SU-DHL-6 (cell line): ENCODE data around the gene PXYLP1.

ENCODE experiments used
- EZH2phosphoT487 ChIP-seq: fragments of 200-600 bp; sonication (generic), shearing (Covaris generic); conservative IDR thresholded peaks from 2 replicates; pipeline ENCODE4 v1.6.1; 2018; ENCODE audit warnings: mild to moderate bottlenecking, antibody characterized with exemption, low read length, moderate library complexity, mixed read lengths
- TF ChIP-seq, protein P1 (sequence below): fragments of 200-600 bp; sonication (generic); IDR thresholded peaks from one replicate; pipeline ENCODE4 v1.5.1; 2017; ENCODE audit warnings: antibody characterized with exemption, mild to moderate bottlenecking, low read length, moderate library complexity; ENCODE audit not compliant: insufficient read depth, poor library complexity, severe bottlenecking

DNA sequence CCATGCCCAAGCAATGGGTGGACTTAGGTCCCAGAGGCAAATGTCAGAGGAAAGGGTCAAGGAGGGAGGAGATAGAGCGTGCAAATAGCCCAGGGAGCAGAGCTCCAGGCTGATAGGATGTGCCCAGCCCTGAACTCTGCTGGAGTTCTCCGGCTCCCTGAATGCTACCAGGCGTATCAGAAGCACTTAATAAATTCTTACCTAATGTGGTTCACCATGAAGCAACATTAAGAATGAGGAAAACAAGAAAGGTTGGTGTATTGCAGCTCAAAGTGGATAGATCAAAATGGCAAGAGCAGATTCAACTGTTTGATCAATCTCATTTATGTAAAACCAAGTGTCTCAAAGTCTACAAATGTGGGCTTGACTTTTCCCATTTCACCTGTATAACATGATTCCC, 38.3 kb downstream of the PXYLP1 start:
- TF ChIP-seq, protein P1, sequence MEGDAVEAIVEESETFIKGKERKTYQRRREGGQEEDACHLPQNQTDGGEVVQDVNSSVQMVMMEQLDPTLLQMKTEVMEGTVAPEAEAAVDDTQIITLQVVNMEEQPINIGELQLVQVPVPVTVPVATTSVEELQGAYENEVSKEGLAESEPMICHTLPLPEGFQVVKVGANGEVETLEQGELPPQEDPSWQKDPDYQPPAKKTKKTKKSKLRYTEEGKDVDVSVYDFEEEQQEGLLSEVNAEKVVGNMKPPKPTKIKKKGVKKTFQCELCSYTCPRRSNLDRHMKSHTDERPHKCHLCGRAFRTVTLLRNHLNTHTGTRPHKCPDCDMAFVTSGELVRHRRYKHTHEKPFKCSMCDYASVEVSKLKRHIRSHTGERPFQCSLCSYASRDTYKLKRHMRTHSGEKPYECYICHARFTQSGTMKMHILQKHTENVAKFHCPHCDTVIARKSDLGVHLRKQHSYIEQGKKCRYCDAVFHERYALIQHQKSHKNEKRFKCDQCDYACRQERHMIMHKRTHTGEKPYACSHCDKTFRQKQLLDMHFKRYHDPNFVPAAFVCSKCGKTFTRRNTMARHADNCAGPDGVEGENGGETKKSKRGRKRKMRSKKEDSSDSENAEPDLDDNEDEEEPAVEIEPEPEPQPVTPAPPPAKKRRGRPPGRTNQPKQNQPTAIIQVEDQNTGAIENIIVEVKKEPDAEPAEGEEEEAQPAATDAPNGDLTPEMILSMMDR, result no peak
- TF ChIP-seq EZH2phosphoT487, result no peak
